GM21515 (cell line): ENCODE measurements around the gene KEL.
"Not testable (repeated sequence)": the region's sequence is repeated elsewhere in the genome, so short reads cannot be mapped to it uniquely, and the experiment has no call there.

Experiments used
- ATAC-seq: cut with Tn5 transposase; IDR thresholded peaks from one replicate; pipeline ENCODE4 v1.9.1; 2021; ENCODE audit not compliant: unreplicated experiment

Gene KEL, protein sequence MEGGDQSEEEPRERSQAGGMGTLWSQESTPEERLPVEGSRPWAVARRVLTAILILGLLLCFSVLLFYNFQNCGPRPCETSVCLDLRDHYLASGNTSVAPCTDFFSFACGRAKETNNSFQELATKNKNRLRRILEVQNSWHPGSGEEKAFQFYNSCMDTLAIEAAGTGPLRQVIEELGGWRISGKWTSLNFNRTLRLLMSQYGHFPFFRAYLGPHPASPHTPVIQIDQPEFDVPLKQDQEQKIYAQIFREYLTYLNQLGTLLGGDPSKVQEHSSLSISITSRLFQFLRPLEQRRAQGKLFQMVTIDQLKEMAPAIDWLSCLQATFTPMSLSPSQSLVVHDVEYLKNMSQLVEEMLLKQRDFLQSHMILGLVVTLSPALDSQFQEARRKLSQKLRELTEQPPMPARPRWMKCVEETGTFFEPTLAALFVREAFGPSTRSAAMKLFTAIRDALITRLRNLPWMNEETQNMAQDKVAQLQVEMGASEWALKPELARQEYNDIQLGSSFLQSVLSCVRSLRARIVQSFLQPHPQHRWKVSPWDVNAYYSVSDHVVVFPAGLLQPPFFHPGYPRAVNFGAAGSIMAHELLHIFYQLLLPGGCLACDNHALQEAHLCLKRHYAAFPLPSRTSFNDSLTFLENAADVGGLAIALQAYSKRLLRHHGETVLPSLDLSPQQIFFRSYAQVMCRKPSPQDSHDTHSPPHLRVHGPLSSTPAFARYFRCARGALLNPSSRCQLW

DNA sequence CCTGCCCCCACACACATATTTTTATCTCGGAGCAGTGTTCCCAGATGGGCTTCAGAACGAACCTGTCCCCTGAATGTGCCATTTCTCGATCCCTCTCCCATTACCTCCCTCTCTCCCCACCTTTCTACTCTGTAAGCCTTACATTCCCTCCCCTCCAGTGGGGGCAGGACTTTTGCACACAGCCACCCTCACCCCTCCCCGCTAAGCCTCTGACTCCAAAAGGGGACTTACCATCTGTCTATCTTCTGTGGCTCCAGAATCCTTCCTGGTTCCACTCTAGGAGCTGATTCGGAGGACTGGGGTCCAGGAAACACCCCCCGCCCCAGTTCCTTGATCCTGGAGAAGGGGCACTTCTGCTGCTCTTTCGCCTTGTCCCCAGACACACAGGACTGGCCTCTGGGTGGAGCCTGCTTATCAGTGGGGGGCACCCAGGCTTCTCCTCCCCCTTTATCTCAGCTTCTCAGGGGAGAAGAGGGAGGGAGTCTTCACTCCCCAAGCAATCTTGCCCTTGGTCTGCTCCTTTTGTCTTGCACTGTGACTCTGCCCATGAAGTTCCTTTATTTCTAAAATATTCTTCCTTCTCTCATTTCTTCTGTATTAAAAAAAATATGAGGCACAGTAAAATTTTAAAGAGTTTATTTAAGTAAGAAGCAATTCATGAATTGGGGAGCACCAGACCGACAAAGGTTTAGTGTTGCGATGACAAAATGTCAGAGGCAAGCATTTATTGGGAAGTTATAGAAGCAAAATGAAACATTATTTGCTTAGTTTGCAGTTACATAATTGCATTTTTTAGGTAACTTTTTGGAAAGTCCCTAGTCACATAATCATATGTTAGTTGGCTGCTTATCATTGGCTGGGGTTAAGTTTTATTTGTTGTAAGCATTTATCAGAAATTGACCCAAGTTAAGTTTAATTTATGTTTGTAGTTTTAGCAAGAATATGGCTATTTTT lies at the start of gene KEL:
KEL (minus strand) TSS at position 391 of the 954 bp plus-strand sequence; CDS start at position 234, 157 bp downstream.
- ATAC-seq = no peak

DNA sequence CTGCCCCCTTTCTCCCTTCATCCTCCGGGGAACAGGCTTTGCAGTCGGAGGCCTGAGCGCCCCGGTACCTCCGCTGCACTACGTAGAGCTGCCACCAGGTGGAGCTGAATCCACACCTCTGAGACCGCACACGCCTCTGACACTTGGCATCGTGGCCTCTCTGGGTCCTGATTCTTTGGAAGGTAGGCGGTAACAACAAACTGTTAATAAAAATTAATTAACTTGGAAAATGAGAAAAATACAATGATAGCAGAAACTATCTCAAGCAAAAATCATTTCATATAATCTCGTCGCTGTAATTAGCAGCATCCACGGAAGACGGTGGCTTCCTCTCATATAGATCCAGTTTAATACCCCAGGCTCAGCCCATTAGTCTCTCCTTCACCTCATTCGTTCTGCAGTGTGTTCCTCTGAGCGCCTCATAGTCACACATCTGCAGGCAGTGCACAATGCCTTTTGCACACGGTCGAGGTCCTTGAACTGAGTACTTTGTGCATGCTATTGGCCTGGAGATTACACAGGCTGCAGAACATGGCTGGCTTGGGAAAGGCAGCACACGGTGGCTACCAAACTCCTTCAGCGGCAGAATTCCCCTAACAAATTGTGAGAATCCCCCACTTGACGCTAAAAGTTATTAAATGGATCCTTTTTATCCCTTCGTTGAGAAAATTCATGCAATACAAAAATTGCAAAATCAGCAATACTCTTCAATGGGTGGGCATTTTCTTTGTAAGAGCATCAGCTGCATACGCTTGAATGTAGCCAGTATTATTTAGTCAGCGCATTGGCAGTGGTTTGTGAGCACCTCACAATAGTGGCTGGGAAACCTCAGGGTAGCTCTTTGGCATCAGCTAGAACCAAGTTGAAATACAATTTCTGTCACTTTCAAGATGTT lies 46.1 kb upstream of the KEL start:
- ATAC-seq = peak; percentile 91

DNA sequence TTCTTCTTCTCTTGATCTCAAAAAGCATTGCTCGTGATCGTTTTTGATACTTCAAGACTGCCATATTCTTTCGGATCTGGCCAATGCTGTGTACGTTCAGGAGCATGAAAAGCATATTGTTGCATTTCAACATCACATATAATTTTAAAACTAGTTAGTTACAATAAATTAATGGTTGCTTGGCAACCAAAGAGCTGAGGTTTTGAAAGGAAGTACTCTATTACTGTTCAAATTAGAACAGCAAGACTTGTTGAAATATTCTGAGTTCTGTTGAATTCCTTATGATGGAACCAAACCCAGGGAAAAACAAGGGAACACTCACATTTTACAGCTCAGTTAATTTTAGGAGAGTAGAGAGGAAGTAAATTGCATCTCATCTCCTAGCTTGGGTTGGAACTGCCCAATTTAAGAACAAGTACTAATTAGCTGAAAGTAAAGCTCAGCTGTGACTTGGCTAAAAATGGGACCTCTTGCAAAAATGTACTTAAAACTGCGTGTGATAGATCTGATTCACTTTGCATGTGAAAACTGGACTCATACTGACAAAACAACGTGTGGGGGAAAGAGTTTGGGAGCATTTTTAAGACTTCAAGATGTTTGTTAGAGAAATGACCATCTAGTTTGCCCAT lies 43.6 kb upstream of the KEL start:
- ATAC-seq = no peak

DNA sequence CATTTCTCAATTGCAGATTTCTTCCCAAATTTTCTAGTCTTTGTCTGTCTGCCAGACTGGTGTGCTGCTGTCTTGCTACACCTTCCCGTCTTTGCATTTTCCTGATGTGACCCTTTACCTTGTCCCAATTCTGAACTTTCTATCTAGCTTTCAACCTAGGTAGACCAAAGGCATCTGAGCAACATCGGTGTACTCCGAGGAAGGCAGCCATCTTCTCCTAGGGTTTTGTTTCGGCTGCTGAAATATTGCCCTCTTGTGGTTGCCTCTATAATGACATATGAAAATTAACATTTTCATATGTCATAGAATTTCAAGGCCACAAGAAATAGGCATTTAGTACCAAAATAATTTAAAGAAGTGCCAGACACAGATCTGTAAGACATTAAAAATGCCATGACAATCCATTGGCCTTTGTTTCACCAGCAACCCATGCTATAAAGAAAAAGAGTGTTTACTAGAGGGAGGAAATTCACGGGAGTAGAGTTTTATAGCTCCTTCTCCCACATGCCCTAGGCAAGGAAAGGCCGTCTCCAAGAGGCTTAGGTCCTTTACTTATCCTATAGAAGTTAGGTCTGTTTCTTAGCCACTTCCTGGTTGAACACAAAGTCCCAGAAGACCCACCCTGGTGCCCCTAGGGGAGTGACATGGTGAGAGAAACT lies 41.4 kb upstream of the KEL start:
- no peak for ATAC-seq

DNA sequence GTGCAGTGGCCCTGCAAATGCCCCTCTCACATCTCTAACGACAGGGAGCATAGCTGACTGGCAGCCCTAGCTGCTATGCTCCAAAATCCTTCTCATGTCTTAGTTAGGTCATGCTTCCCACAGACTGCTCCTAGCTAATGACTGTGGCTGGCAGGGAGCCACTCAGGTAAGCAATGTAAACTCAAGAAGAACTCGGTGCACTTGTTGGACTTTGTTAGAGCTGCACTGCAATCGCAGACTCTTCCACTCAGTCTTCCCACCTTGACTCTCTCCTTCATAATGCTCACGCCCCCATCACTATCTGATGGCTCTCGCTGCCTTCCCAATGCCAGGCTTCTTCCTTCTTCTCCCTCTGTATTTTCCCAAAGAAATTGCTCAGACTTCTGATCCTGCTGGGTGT lies 40.7 kb upstream of the KEL start:
- no peak for ATAC-seq

DNA sequence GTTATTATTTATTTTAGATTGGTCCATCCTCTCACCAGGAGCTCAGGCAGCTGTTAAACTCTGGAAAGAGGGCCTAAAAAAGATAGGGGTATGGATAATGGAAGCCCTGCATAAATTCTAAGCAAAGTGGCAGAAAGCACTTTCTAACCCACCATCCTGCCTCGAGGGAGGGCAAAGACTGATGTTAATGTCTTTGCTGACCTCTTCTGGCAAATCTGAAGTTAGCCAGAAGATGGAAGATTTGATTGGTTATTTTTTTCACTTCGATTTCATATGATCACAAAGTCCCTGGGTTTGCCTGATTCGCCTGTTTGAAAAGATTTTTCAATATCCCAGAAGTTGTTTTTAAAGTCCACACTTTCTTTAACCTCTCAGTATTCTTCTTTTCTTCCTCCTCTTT lies 39.9 kb upstream of the KEL start:
- no peak for ATAC-seq

DNA sequence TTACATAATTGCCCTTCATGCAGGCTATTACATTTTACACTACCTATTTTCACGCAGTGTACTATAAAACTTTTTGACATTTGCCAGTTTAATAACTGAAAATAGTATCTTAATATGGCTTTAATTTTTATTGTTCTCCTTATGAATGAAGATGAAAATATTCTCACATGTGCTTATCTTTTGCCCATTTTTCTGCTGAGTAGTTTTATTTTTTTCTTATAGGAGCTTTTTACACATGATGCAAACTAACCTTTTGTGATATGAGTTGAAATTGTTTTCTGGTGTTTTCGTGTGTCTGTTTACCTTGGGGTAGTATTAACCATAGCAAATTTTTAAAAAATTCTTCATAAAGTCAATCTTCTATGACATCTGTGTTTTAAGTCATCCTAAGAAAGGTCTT lies 38.5 kb upstream of the KEL start:
- ATAC-seq = no peak

DNA sequence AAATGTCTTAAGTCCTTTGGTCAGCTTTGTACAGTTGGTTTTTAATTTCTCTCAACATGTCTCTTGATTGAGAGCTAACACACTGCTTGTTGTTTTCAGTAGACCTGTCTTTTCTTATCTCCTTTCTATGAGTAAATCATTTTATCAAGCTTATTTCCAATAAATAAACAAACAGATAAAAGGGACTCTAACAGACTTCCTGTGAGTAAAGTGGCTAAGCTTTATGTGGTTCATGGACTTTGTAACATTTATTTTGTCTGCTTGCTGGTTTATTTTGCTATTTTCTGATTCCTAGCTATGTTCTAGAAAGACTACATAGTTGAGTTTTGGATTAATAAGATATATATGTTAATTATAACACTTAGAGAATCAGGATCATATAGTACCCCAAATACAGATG lies 37.6 kb upstream of the KEL start:
- no peak for ATAC-seq

DNA sequence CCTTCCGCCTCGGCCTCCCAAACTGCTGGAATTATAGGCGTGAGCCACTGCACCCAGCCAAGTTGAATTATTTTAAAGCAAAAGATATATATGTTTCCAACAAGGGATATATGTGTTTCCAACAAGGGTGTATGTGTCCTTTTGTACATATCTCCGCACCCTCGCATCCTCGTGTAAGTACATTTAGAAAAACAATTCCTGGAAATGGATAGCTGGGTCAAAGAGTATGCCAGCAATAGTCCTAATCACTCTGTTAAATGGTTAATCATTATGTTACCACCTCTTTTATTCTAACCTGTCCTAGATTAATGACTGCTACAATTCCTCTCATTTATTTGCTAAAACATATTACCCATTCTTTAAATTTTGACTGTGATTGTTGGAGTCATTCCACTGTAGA lies 36.8 kb upstream of the KEL start:
- ATAC-seq = no peak

DNA sequence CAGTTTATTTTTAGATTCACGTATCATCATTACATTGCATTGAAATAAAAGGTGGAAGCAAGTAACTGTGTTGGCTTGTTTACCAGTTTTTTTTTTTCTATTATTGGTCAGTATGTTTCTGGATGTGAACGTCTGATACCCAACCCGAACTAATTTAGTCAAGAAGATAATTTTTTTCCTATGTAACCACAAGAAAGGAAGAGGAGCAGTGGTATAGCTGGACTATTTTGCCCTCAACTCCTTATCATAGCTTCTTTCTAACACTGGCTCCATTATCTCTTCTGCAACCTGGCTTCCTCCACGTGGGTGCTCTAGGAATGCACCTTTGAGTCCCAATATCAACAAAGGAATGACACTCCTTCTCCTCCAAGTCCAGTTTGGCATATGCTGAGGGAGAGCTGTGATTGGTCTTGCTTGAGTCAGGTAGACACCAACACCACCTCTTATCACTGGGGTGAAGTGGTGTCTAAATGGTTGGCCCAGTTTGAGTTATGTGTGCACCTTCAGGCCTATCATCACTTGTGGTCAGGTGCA lies 35.4 kb upstream of the KEL start:
- ATAC-seq = no peak

DNA sequence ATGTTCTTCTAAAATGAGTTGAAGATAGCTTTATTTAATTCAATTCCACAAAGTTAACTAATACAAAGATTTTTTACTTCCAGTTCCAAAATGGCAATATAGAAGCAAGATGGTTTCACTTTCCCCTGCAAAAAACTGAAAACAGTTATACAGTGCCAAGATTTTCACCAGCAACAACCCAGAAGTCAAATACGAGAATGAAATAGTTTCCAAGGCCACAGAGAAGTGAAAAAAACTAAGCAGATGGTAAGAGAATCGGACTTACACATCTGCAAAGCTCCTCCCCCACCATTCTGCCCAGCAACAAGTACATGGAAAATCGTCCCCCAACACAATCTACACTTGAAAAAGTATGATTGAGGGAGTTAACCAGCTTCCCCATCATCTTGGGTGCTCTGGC lies 30.3 kb upstream of the KEL start:
- no peak for ATAC-seq

DNA sequence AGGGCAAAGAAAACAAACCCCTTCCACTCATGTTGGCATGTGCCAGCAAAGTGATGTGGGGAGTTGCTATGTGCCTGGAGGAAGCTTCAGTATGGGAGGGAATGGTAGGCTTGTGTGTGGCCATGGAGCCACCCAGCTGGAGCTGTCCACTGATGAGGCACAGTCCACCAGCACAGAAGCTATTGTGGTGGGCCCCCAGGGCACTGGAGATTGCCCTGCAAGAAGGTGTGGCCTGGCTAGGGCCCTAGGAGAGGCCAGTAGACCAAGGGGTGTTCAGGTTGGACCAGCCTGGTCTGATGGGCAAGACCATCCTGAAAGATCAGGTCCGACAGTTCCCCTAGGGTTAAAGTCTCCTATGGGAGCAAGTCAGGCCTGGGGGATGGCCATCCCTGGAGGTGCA lies 22.1 kb upstream of the KEL start:
- no peak for ATAC-seq

DNA sequence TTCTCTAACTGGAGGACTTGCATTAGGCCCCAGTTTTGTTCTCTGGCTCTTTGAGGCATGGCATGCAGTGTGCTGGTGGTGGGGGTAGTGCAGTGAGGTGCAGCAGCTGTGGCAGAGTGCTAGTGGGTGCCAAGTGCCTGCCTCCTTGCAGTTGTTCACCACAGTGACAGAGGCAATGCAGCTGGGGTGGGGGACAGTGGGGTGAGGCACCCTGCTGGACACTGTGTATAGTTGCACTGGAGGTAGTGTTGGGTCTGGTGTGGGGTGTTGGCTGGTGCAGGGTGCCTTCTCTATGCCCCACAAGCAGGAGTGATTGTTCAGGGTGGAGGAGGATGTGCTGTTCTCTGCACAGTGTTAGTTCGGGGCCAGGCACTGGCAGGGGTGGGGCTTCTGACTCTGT lies 21.7 kb upstream of the KEL start:
- no peak for ATAC-seq

DNA sequence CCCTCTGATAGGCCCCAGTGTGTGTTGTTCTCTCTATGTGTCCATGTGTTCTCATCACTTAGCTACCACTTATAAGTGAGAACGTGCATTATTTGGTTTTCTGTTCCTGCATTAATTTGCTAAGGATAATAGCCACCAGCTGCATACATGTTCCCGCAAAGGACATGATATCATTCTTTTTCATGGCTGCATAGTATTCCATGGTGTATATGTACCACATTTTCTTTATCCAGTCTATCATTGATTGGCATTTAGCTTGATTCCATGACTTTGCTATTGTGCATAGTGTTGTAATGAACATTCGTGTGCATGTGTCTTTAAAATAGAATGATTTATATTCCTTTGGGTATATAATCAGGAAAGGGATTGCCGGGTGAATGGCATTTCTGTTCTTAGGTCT lies 16.2 kb upstream of the KEL start:
- not testable (repeated sequence) for ATAC-seq

DNA sequence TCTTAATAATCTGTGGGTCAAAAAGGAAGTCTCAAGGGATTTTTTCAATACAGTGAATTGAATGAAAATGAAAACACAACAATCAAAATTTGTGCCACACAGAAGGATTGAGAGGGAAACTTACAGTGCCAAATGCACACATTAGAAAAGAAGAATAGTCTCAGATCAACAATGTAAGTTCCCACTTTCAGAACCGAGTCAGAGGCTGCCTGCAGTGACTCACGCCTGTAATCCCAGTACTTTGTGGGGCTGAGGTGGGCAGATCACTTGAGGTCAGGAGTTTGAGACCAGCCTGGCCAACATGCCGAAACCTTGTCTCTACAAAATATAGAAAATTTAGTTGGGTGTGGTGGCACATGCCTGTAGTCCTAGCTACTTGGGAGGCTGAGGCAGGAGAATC lies 12.5 kb upstream of the KEL start:
- ATAC-seq = no peak

DNA sequence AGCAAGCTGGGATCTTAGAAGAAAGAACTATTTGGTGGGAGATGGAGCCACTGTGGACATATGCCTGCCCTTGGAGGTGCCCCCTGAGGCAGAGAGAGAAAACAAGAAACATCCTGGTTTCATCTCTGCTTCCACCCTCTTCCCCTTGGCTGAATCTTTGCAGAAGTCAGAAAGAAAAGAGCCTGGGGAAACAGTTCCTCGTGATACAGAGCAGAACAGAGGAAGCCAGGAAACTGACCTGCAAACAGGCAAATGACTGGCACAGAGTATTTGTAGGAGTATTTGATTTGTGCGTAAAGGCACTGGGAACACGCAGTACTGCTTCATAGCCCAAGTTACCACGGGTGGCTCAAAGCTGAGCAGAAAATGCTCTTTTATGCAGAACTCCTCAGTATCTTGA lies 7.0 kb upstream of the KEL start:
- no peak for ATAC-seq

DNA sequence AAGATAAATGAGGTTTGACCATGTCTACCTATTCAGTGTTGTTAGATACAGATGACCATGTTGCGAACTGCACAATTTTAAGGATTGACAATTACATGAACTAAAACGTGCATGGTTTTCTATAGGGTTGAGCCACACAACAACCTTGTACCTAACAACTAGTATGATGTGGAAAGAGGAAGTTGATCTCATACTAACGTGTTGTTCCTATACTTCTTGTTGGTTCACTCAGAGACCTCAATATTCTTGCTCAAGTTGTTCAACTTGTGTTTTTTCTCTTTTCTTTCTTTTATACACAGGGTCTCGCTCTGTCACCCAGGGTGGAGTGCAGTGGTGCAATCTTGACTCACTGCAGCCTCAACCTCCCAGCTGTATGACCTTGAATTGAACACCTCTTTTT lies 6.1 kb upstream of the KEL start:
- no peak for ATAC-seq

DNA sequence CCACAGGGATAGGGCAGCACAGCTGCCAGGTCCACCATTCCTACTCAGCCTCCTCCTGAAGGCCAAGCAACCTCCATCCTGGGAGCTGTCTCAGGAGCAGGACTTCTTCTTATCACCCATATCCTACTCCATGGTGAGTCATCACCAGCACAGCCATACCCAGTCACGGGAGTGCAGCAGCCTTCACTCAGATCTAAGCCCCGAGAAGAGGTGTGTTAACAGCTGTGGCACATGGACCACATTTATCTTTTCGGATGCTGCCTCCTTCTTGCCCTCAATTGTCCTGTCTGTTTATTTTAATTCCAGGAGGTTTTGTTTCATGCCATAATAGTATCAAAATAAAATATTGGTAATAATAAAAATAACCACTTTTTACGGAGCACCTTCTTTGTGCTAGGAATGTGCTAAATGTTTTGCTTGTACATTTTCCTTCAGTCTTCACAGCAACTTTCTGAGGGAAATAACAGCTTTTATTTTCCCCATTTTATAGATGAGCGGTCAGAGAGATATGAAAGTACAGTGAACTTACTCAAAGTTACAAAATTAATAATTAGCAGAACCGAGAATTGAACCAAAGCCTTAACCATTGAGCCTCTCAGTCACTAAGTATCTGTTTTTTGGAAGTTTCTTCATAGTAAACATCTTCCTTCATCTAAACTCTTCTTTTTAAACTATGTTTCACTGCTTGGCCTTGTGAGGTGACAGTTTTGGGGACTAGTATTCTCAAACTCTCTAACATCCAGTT lies 2.5 kb upstream of the KEL start:
- no peak for ATAC-seq
